Cerebellar nuclear complex (tissue), 1 donor: ENCODE results near the gene OR51B5.
A peak's percentile ranks its signal among the peaks of the same experiment; 100 is the strongest.
"Not testable (repeated sequence)": the region's sequence is repeated elsewhere in the genome, so short reads cannot be mapped to it uniquely, and the experiment has no call there.

Experiments used
- DNase-seq, 2 experiments: peaks; one replicate each; lab custom pipeline; 2025; lab: John Stamatoyannopoulos, UW

The OR51B5 gene

DNA sequence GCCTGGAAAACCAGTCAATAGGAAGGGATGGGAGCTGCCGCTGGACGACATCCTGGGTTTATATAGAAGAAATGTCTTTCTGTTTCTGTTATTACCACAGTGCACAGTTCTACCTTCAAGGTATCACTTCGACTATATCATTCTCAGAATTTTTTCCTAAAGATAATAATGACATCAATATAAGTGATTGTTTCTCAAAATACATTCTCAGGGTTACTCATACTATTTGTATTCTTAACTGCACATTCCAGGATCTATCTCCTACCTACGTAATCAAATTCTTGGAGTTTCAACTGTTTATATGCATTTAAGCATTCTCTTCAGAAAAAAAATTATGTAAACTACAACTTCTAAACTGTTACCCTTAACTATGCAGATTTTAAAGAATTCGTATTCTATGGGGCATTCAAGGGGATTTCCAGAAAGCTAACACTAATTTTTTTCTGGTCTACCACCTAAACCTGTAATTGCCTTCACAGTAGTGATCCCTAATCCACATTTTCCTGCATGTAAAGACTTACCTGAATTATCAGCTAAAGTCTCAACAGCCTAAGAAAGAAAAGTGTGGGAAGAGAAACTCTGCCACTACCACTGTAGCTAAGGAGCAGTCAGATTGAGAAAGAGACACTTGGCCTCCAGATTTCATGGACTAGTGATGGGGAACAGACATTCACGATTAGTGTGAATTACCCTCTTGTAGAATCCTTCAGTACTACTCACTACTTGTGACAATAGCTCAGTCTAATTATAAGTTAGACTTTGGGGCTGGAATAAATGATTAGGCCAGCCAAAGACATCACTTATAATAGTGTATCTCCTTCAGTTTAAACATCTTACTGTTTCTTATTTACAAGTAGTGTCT is at the start of gene OR51B5:
OR51B5 (minus strand) TSS at position 51 of the 862 bp plus-strand sequence; CDS start at position 51, 0 bp downstream.
- DNase-seq = no peak

- no peak for DNase-seq
Measured at GRCh38 chr11:5390210-5390609, 46.9 kb upstream of the OR51B5 start.

GRCh38 chr11:5384335-5384734 is 41.0 kb upstream of the OR51B5 start:
- DNase-seq = no peak

- no peak for DNase-seq
Measured at GRCh38 chr11:5383576-5383975, 40.3 kb upstream of the OR51B5 start, which contains the start of gene OR51M1. Gene OR51M1, plus strand, starts transcription at chr11:5383812. Its CDS starts 5,587 bp downstream, at chr11:5389399.

- no peak for DNase-seq
Measured at GRCh38 chr11:5380740-5381342, 37.5 kb upstream of the OR51B5 start.

- DNase-seq = peak in 1 of 2 experiments; percentile 1
Measured at GRCh38 chr11:5369789-5370188, 26.5 kb upstream of the OR51B5 start.

- no peak for DNase-seq
Measured at GRCh38 chr11:5368502-5369043, 25.2 kb upstream of the OR51B5 start.

GRCh38 chr11:5367448-5368074 is 24.2 kb upstream of the OR51B5 start:
- no peak for DNase-seq

DNA sequence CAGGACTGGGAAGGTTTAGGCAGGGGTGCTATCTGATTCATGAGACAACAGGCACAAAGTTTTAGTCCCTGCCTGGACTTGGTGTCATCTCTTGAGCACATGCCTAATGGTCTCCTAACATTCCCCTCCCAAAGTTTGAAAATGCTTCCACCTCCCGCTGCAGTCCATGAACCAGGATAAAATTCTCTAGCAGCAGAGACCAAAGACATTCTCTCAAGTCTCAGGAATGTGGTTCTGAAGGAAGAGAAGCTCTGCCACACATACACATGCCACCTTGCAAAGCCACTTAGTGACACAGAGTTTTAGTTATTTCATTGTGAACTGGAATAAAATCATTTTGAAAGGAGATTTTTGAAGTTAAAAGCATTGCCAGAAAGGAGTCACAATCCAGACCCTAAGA is 23.5 kb upstream of the OR51B5 start:
- no peak for DNase-seq

DNA sequence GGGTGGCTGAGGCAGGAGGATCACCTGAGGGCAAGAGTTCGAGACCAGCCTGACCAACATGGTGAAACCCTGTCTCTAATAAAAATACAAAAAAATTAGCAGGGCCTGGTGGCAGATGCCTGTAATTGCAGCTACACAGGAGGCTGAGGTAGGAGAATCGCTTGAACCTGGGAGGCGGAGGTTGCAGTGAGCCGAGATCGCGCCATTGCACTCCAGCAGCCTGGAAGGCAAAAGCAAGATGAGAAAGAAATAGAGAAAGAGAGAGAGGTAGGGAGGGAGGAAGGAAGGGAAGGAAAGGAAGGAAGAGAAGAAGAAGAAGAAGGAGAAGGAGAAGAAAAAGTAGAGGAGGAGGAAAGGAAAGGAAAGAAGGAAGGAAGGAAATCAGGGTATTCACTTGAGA is 23.0 kb upstream of the OR51B5 start:
- not testable (repeated sequence) for DNase-seq

DNA sequence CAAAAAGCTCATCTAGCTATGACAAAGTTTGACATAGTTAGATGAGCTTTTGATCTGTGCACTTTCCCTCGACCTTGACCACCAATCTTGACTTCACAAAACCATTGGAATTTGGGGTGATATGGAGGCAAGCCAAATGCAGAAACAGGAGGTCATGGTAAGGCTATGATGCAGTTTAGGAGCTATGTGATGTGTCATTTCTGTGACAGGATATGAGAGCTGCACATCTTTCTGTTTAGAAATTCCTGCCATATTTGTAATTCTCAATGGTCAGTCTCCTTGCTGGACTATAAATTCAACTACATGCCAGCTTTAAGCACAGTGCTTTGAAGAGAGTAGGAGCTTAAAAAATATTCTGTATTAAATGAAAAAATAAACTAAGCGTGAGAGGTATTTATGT is 20.9 kb upstream of the OR51B5 start:
- DNase-seq = no peak

DNA sequence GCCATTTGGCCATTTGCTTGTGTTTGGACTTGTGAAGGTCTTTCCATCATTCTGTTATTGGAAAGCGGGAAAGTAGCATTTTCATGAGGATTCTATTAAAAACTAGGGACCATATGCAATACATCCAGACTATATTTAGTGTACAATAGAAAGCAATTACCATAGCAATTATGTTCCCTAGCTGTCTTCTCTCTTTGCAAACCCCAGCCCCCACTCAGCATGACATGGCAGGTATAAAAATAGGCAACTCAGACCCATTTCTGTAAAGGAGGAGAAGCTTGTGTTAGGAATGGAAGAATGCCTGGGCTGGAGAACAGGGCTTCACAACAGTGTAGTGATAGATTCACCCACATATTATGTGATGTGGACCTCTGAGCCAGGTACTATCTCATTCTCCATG is 20.4 kb upstream of the OR51B5 start:
- no peak for DNase-seq

DNA sequence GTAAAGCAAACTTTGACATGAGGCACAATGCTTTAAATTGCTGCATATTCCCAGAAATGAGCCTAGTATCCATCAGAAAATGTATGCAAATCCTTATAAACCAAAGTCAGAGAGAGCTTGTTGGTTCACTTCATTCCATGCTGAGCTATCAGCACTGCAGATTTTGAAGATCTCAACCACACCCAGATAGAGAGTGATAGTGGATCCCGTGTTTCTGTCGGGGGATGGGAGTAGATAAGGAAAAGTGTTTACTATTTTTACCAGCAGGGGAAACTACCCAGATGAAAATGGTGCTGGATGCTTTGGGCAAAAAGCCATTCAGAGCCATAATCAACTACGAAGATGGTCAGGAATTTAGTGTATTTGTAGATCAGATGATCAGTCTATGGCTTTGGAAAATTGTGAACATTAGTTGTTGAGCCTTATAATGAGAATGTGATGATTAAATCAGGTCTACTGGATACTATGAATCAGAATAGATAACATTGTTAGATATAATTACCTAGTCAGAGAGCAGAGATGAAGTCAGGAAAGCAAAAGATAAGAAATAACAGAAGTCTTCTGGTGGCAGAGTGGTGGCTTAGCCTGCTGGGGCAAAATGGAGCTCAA is 18.8 kb upstream of the OR51B5 start:
- no peak for DNase-seq

GRCh38 chr11:5356031-5356430 is 12.7 kb upstream of the OR51B5 start:
- not testable (repeated sequence) for DNase-seq

GRCh38 chr11:5351208-5351607 is 7.9 kb upstream of the OR51B5 start, which contains the start of gene OR51B6:
Gene OR51B6, plus strand, starts transcription at chr11:5351508. Its CDS starts 0 bp downstream, at chr11:5351508.
- no peak for DNase-seq

GRCh38 chr11:5349550-5349949 is 6.2 kb upstream of the OR51B5 start:
- DNase-seq = no peak

DNA sequence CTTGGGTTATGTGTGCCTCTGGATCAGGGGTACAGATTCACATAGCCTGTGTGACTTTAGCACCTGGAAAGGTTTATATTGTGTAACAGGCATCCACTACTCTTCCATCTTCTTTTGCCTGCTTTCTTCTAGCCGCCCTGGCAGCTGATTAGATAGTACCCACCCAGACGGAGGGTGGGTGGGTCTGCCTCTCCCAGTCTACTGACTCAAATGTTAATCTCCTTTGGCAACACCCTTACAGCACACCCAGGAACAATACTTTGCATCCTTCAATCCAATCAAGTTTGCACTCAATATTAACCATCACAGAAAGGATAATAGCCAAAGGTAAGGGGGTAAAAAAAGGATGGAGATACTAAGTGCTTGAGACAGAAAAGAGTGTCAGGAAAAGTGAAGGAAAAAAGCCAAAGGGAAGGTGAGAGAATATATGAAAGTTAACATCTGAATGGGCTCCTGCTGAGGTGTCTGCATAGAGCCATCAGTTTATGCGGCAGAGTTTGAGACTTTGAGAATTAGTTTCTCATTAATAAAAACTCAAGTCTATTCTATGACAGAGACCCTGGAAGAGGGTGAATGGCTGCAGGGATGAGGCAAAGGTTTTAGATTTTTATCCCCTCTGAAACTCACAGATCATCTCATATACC is 5.3 kb upstream of the OR51B5 start:
- DNase-seq = no peak

- no peak for DNase-seq
Measured at GRCh38 chr11:5345831-5346230, 2.5 kb upstream of the OR51B5 start.

DNA sequence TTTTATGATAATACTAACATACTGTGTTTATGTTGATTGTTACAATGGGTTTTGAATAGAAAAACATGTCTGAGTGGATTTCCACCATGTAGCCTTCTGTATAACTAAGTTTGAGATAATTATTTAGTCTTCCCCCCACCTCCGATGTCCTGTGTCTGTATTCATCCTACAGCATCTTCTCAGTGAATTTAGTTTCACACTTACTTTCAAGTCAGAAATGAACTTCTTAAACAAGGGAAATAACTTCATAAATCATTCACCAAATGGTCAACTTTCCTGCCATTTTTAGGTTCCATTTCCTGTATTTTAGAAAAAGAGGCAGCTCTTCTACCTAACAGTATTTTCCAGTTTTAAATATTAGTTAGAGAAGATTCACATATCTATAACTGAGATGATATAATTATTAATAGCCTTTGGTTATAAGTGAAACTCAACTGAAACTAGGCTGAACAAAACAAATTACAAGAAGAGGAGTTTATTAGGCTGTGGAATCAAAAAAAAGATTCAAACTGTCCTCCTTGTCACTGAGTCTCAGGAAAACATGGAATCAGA is 3.5 kb downstream of the OR51B5 start:
- DNase-seq = no peak

- DNase-seq = not testable (repeated sequence)
Measured at GRCh38 chr11:5337253-5337652, 6.1 kb downstream of the OR51B5 start.

GRCh38 chr11:5336331-5336730 is 7.0 kb downstream of the OR51B5 start:
- no peak for DNase-seq
